CD4-positive, alpha-beta T cell (primary cell): Measurements from ENCODE around the gene MED12L. TPM values are rescaled to one million over a fixed set of nuclear protein-coding genes. Genes with fewer than 3 reads are reported as not detected.
A peak's percentile ranks its signal among the peaks of the same experiment; 100 is the strongest.

Experiments
- ATAC-seq: fragments of 200-7000 bp; cut with Tn5 transposase; one replicate; pipeline ENCODE4 v1.10.0; 2022; ENCODE audit warnings: mild to moderate bottlenecking; ENCODE audit not compliant: poor library complexity
- CTCF ChIA-PET: fragments of 350-600 bp; sonication (Branson Sonifier 250); formaldehyde crosslinking; loops from one replicate; lab custom pipeline; 2021; ENCODE audit warnings: antibody characterized with exemption, inconsistent platforms; lab: Charles Lee
- POLR2A ChIA-PET: fragments of 350-600 bp; sonication (Branson Sonifier 250); formaldehyde crosslinking; loops from one replicate; lab custom pipeline; 2021; ENCODE audit warnings: antibody characterized with exemption, inconsistent platforms; lab: Charles Lee
- DNase-seq, 14 experiments: peaks; one replicate each; pipeline ENCODE4 v3.0.0-alpha.2; 2013 to 2020; ENCODE audit warnings: mixed read lengths in 2 of 14
- H3K27ac ChIP-seq, 2 donors: one replicate each; pipeline versions ENCODE4 v1.5.1 to v1.7.0; 2013; ENCODE audit warnings: low read length in 2 of 2, low read depth in 1 of 2, mild to moderate bottlenecking in 1 of 2
- H3K27me3 ChIP-seq, 2 experiments: 1 replicate in 1 of 2; 2 replicates in 1 of 2; pipeline versions ENCODE4 v1.6.1 to v1.7.0; 2013; ENCODE audit warnings: low read length in 2 of 2, control low read depth in 1 of 2, mild to moderate bottlenecking in 1 of 2, moderate library complexity in 1 of 2; ENCODE audit not compliant: insufficient read depth in 2 of 2, control insufficient read depth in 1 of 2
- H3K36me3 ChIP-seq: one replicate; pipeline ENCODE4 v1.6.1; 2013; ENCODE audit warnings: low read length, control low read depth; ENCODE audit not compliant: insufficient read depth
- H3K4me1 ChIP-seq: one replicate; pipeline ENCODE4 v1.6.1; 2013; ENCODE audit warnings: low read length, control low read depth; ENCODE audit not compliant: insufficient read depth
- H3K4me3 ChIP-seq: one replicate; pipeline ENCODE4 v1.5.1; 2013; ENCODE audit warnings: mild to moderate bottlenecking, low read length, moderate library complexity
- H3K9me3 ChIP-seq, 2 experiments: 1 replicate in 1 of 2; 2 replicates in 1 of 2; pipeline versions ENCODE4 v1.6.1 to v1.7.0; 2013; ENCODE audit warnings: low read length in 2 of 2, mild to moderate bottlenecking in 2 of 2, control low read depth in 1 of 2, moderate library complexity in 1 of 2; ENCODE audit not compliant: control insufficient read depth in 1 of 2, insufficient read depth in 1 of 2
- H3K27ac Mint-ChIP-seq: one replicate; pipeline ENCODE4 v1.8.0; 2020; ENCODE audit warnings: mixed read lengths
- H3K27me3 Mint-ChIP-seq: one replicate; pipeline ENCODE4 v1.8.0; 2021; ENCODE audit warnings: mixed read lengths
- H3K36me3 Mint-ChIP-seq: one replicate; pipeline ENCODE4 v1.8.0; 2021; ENCODE audit warnings: low read depth, mixed read lengths
- H3K4me1 Mint-ChIP-seq: one replicate; pipeline ENCODE4 v1.8.0; 2021; ENCODE audit warnings: low read depth, mixed read lengths
- H3K4me3 Mint-ChIP-seq: one replicate; pipeline ENCODE4 v1.8.0; 2020; ENCODE audit warnings: mild to moderate bottlenecking, mixed read lengths
- H3K9me3 Mint-ChIP-seq: one replicate; pipeline ENCODE4 v1.8.0; 2020; ENCODE audit warnings: mixed read lengths
- CTCF ChIP-seq: fragments of 200-600 bp; IDR thresholded peaks from one replicate; pipeline ENCODE4 v1.8.0; 2022; ENCODE audit warnings: antibody characterized with exemption, mild to moderate bottlenecking
- intact Hi-C, 2 experiments: fragments of 100-400 bp; cut with DNase I in 1 of 2; cut with micrococcal nuclease in 1 of 2; formaldehyde crosslinking; loops; one replicate each; pipeline versions ENCODE4 v1.15.1 to v1.9.0; 2023 to 2025; cut with DNase I, micrococcal nuclease
- total RNA-seq, 174 experiments: library from RNA in 2 of 174; stranded (reverse) in 2 of 174; gene quantifications; one replicate each; pipeline ENCODE4 v1.2.3 and lab custom pipeline; 2021 to 2026

The MED12L gene
- total RNA-seq, 2 experiments from 2014 or later = 0.39 to 0.49 TPM

- Mint-ChIP-seq H3K36me3 (peaks cover 19% of the 10 kb centered on the region), H3K4me1 (peaks cover 81% of the 10 kb centered on the region), H3K9me3 (no peaks in the 10 kb centered on the region), H3K4me3 (peak overlapping the region; percentile 62), H3K27me3 (no peaks in the 10 kb centered on the region), H3K27ac (peak overlapping the region; percentile 83)
- Histone ChIP-seq H3K9me3 (no peaks in the 10 kb centered on the region), H3K4me3 (no peak overlapping the region), H3K27ac (peak overlapping the region; percentile 48 to 53), H3K4me1 (peaks cover 32% of the 10 kb centered on the region), H3K36me3 (no peaks in the 10 kb centered on the region), H3K27me3 (no peaks in the 10 kb centered on the region)
- DNase-seq = no peak
- intact Hi-C loops = no loop called here
- ChIA-PET CTCF (interaction anchor here (0.6 to 1.1 kb wide), 4 partner anchors 19 to 1979 kb away, joined by 3 read pairs; no protein-coding TSS in a partner anchor), POLR2A (interaction anchor here (0.6 to 1.5 kb wide), 5 partner anchors 13 to 668 kb away, joined by 3 read pairs; no protein-coding TSS in a partner anchor)
- ATAC-seq = no peak
- TF ChIP-seq CTCF = no peak
Observed at GRCh38 chr3:151205482-151205881, 120.0 kb downstream of the MED12L start.

GRCh38 chr3:151206201-151206600, 120.7 kb downstream of the MED12L start:
- Mint-ChIP-seq H3K27ac (peak overlapping the region; percentile 83), H3K27me3 (no peaks in the 10 kb centered on the region), H3K4me3 (peak overlapping the region; percentile 62), H3K4me1 (peaks cover 81% of the 10 kb centered on the region), H3K9me3 (no peaks in the 10 kb centered on the region), H3K36me3 (peaks cover 13% of the 10 kb centered on the region)
- Histone ChIP-seq H3K27me3 (no peaks in the 10 kb centered on the region), H3K9me3 (no peaks in the 10 kb centered on the region), H3K4me1 (peaks cover 39% of the 10 kb centered on the region), H3K36me3 (no peaks in the 10 kb centered on the region), H3K27ac (no peak overlapping the region), H3K4me3 (no peak overlapping the region)
- intact Hi-C loops = no loop called here
- ATAC-seq (no peak), DNase-seq (no peak)
- TF ChIP-seq CTCF = no peak
- ChIA-PET CTCF (interaction anchor here (0.9 kb wide), 1 partner anchor 76 kb away, joined by 3 read pairs; no protein-coding TSS in a partner anchor), POLR2A (interaction anchor here (0.6 to 1.5 kb wide), 4 partner anchors 14 to 668 kb away, joined by 3 to 4 read pairs (median 3); no protein-coding TSS in a partner anchor)

- Mint-ChIP-seq H3K4me1 (peaks cover 54% of the 10 kb centered on the region), H3K27ac (peak overlapping the region; percentile 63), H3K9me3 (no peaks in the 10 kb centered on the region), H3K4me3 (peak overlapping the region; percentile 31), H3K36me3 (no peaks in the 10 kb centered on the region), H3K27me3 (no peaks in the 10 kb centered on the region)
- DNase-seq (peak in 3 of 14 experiments; percentile 33 to 54 (median 46)), ATAC-seq (peak; percentile 83)
- POLR2A ChIA-PET = interaction anchor here (1.1 kb wide), 1 partner anchor 31 kb away, joined by 3 read pairs; no protein-coding TSS in a partner anchor
- Histone ChIP-seq H3K36me3 (no peaks in the 10 kb centered on the region), H3K27ac (no peak overlapping the region), H3K4me3 (no peak overlapping the region), H3K9me3 (no peaks in the 10 kb centered on the region), H3K27me3 (no peaks in the 10 kb centered on the region), H3K4me1 (peaks cover 35% of the 10 kb centered on the region)
- CTCF ChIA-PET = interaction anchor here (1.0 to 1.3 kb wide), 3 partner anchors 19 to 77 kb away, joined by 3 to 7 read pairs (median 4); no protein-coding TSS in a partner anchor
- TF ChIP-seq CTCF = no peak
- intact Hi-C loops = loop anchor here (2.0 kb wide), 3 partner anchors 15 to 41 kb away; no protein-coding TSS in a partner anchor
Observed at GRCh38 chr3:151209654-151210053, 124.2 kb downstream of the MED12L start.
